Retinal pigment epithelial cell (primary cell): ENCODE measurements around the gene RASAL2.

Experiments used
- DNase-seq: peaks from one replicate; pipeline ENCODE4 v3.0.0-alpha.2; 2010; ENCODE audit warnings: low read depth
- H3K4me3 ChIP-seq: 2 replicates; pipeline ENCODE4 v1.5.1; 2011; ENCODE audit warnings: mild to moderate bottlenecking, low read length, control low read depth, moderate library complexity
- CTCF ChIP-seq: conservative IDR thresholded peaks from 2 replicates; pipeline ENCODE4 v1.5.1; 2011; ENCODE audit warnings: low read depth, low read length, control low read depth, inconsistent platforms

RASAL2 gene

GRCh38 chr1:178456472-178456871 is 362.6 kb downstream of the RASAL2 start:
- no peak overlapping the region for H3K4me3 ChIP-seq
- no peak for DNase-seq
- no peak for TF ChIP-seq CTCF

GRCh38 chr1:178457651-178458050 is 363.7 kb downstream of the RASAL2 start:
- no peak for DNase-seq
- no peak overlapping the region for H3K4me3 ChIP-seq
- TF ChIP-seq CTCF = no peak

DNA sequence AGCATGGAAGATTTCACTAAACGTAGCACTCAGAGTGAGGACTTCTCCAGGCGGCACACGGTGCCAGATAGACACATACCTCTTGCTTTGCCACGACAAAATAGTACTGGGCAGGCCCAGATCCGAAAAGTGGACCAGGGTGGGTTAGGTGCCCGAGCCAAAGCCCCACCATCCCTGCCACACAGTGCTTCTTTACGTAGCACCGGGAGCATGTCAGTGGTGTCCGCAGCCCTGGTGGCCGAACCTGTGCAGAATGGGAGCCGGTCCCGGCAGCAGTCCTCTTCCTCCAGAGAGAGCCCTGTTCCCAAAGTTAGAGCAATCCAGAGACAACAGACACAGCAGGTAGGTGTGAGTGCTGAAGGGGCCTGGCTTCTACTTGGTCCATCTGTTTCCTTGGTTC is 364.3 kb downstream of the RASAL2 start:
- DNase-seq = no peak
- TF ChIP-seq CTCF = no peak
- H3K4me3 ChIP-seq = no peak overlapping the region

GRCh38 chr1:178461104-178461503 is 367.2 kb downstream of the RASAL2 start:
- no peak overlapping the region for H3K4me3 ChIP-seq

GRCh38 chr1:178461701-178462100 is 367.8 kb downstream of the RASAL2 start:
- no peak for DNase-seq
- no peak overlapping the region for H3K4me3 ChIP-seq
- no peak for TF ChIP-seq CTCF

More at GRCh38 chr1:178461104-178461503, 367.2 kb downstream of the RASAL2 start:
- no peak for DNase-seq
- no peak for TF ChIP-seq CTCF

DNA sequence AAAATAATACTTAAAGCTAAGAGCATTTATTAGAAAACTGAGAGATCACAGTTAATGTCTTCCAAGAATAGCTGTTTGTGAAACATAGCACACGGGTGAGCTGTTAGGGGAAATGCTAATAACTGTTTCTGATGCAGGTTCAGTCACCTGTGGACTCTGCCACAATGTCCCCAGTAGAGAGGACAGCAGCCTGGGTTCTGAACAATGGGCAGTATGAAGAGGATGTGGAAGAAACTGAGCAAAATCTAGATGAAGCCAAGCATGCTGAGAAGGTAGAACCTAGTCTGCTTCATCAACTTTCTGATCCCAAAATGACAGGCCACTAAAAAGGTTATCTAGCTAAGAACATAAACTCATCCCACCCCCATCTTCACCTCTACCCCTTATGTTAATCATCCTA is 370.2 kb downstream of the RASAL2 start:
- H3K4me3 ChIP-seq = no peak overlapping the region
- DNase-seq = no peak
- no peak for TF ChIP-seq CTCF

GRCh38 chr1:178464566-178464965 is 370.7 kb downstream of the RASAL2 start:
- DNase-seq = no peak
- no peak overlapping the region for H3K4me3 ChIP-seq
- no peak for TF ChIP-seq CTCF
